NCI-H345 treated with DMSO at 0.1 percent for 48 hours (cell line): Measurements from ENCODE around the gene CHRNB4.
"Not testable (repeated sequence)": the region's sequence is repeated elsewhere in the genome, so short reads cannot be mapped to it uniquely, and the experiment has no call there.

Experiments used
- DNase-seq: peaks from one replicate; lab custom pipeline; 2025; ENCODE audit not compliant: unreplicated experiment; lab: John Stamatoyannopoulos, UW

The CHRNB4 gene, protein sequence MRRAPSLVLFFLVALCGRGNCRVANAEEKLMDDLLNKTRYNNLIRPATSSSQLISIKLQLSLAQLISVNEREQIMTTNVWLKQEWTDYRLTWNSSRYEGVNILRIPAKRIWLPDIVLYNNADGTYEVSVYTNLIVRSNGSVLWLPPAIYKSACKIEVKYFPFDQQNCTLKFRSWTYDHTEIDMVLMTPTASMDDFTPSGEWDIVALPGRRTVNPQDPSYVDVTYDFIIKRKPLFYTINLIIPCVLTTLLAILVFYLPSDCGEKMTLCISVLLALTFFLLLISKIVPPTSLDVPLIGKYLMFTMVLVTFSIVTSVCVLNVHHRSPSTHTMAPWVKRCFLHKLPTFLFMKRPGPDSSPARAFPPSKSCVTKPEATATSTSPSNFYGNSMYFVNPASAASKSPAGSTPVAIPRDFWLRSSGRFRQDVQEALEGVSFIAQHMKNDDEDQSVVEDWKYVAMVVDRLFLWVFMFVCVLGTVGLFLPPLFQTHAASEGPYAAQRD

DNA sequence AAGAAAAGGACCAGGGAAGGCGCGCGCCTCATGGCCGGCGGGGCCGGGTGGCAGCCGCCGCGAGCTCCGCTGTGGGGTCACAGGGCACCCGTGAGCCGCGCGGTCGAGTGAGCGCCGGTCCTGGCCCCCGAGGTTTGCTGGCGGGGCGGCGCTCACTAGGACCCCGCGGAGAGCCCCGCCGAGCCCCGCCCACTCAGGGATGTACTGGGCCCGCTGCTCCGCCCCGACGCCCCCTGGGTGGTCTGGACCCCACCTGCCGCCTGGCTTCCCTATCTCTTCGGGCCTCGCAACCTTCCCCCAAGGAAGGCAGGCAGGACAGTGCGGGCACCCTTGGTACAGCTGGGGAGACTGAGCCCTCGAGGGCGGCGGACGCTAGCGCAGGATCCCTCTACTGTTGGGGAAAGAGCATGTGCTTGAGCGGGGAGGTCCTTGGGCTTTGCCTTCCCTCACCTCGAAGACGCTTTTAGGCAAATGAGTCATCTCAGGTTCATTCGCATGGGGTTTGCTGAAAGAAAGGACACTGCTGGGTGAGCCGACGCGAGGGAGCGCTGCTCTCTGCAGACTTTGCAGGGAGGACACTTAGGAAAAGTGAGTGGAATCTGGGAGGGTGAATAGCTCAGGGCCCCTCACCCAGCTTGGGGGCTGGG, at the start of gene CHRNB4:
CHRNB4 (minus strand) TSS at position 109 of the 647 bp plus-strand sequence; CDS start at position 32, 77 bp downstream.
- DNase-seq: no peak

DNA sequence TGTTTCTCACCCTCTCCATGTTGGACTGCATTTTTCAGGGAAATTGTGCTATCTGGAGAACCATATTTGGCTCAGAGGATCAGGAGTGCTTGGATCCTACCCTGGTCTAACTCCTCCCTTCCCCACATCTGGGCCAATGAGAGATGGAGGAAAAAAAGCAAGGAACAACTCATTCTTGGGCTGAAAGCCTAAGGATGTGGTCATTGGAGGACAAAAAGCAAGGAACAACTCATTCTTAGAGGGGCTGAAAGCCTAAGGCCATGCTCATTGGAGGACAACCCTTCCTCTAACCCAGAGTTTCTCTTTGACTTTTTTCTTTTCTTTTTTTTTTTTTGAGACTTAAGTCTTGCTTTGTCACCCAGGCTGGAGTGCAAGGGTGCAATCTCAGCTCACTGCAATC, 48.6 kb upstream of the CHRNB4 start:
- DNase-seq: no peak

DNA sequence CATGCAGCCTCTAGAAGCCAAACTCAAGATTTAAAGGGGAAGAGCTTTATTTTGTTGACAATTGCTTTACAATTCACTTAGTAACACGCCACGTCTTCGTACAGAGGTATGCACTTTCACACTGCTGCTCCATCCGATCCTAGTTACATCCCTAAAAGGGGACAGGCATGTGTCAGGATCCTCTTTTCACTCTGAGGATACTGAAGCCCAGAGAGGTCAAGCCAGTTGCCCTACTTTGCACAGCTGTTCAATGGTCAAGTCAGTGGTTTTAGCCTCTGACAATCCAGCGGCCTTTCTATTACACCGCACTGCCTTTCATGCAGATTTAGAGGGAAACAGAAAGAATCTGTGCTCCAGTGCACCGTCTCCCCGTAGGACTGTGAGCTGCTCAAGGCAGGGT, 44.9 kb upstream of the CHRNB4 start:
- no peak for DNase-seq

DNA sequence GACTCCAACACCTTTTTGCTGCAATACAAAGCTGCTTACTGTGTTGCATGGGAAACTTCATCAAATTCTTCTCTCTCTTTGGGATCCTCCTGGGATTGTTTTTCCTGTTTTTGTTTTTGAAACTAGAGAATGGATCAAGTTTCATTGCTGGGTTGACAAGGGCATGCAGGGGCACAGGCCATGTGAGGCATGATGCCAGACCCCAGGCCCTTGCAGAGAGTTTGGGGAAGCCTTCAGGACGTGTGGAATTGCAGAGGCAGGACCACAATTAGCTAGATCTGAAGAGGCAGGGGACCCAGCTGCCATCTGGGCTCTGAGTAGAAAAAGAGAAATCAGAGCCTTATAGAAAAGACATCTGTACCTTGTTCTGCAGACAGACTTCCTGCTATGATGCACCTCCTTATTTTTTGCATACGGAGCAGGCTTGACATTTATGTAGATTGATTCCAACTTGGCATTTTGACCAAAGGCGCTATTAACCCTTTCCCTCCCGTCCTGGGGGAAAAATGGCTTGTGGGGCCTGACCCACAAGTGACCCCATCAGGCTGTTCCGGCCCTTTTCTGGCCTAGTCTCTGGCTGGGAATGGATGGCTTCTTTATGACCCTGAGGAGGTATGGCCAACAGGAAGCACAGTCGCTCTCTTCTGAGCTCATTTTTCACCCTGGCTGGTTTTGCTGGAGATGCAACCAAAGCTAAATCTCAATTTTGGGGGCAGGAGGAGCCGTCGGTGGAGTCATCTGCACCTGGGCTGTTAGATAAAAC, 44.3 kb upstream of the CHRNB4 start:
- no peak for DNase-seq

DNA sequence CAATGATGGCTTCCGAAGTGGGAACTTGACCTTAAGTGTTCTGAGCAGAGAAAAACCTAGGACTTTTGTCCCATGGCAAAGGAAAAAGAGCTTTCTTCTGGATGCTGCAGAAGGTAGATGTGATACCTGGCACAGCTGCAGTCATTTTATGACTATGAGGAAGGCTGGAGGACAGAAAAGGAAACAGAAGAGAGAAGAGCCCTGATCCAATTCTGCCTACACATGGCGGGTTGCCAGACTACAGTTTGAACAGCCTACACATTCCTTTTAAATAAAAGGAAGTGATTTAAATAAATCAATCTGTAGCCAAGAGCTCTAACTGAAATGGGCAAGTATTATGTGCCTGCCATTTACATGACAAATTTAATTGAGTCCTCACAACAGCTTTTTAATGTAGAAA, 43.6 kb upstream of the CHRNB4 start:
- no peak for DNase-seq

DNA sequence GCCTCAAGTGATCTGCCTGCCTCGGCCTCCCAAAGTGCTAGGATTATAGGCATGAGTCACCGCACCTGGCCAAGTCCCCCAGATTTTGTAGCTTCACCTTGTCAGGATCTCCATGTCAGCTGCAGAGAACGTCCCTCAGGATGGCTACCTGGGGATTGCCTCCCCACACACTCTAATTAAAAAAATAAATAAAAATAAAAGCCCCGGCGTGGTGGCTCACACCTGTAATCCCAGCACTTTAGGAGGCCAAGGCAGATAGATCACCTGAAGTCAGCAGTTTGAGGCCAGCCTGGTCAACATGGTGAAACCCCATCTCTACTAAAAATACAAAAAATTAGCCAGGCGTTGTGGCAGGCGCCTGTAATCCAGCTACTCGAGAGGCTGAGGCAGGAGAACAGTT, 42.6 kb upstream of the CHRNB4 start:
- DNase-seq: not testable (repeated sequence)

DNA sequence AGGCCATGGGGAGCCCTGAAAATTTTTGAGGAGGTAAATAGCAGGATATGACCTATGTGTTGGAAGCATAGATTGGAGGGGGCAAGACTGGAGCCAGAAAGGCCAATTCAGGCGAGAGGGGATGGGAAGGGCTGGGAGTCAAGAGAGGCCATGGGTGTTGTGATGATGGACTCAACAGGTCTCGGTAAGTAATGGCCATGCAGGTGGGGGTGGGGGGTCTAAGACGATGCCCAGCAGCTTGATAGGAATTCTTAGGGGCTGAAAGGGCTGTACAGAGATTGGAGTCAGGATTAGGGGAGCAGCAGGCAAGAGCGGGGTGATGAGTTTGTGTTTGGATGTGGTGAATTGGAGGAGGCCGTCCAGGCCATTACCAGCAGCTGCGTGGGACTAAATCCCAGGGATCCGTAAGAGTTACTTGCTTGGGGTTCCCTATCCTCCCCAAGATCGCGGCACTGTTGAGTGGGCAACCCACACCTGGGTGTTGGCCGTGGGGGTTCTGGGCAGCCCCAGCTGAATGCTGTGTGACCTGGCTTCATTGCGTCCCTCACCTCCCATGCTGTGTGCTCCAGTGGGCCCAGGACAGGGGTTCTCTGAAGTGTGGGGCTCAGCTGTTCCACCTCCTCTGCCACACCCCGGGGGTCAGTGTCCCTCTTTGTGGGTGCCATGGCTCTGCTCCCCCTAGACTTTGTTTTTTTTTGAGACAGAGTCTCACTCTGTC, 41.8 kb upstream of the CHRNB4 start:
- DNase-seq: no peak

DNA sequence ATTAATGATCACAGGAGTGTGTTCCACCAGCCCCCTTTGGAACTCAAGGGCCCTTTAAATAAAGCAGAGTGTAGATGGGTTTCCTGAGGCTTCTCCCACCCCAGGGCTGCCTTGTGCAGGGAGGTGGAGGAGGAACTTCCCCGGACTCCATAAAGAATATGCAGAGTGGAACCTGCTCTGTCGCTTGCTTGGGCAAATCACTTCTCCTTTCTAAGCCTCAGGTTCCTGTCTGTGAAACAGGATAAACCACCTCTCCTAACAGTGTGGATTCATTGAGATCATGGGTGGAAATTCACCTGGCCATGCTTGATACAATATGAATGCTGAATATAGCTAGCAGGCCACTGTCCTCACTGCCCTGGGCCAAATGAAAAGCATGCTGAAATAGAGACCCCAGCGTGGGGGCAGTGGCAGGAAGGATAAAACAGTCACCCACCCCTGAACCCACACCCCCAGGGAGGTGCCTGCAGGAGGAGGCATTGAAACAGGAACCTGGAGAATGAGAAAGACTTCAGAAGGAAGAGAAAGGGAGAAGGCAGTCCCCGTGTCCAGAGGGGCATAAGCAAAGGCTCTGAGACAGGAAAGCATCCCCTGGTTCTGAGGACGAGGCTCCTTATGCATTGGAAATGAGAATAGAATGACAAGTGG, 41.1 kb upstream of the CHRNB4 start:
- DNase-seq: no peak

DNA sequence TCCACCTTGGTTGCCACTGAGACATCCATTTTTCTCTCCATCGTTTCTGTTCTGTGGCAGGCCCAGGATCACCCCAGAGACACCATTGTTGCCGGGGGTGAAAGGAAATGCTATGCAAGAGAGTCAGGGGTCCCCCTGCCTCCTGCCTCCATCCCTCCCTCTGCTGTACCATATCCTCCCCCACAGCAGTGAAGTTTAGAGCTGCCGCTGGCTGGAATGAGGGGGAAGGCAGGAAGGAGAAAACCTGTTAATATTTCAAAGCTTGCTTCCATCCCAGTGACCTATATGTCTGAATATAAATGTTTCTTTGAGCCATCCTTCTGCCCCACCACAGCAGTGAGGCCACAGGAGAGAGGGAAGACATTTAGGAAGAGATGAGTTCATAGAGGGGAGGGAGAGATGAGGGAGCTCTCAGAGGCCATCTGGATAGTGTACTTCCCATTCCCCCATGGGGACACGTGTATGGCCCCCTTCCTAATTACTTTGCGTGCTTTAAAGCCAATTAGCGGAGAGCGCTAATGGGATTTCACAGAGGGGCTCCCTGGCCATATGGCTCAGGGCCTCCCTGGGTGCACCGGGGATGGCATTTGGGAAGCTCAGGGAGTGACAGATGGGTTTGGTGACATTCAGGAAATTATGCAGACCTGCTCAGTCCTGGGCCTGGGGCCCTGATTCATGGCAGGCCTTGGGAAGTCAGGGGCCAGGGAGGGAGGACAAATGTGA, 40.4 kb upstream of the CHRNB4 start:
- DNase-seq: no peak

DNA sequence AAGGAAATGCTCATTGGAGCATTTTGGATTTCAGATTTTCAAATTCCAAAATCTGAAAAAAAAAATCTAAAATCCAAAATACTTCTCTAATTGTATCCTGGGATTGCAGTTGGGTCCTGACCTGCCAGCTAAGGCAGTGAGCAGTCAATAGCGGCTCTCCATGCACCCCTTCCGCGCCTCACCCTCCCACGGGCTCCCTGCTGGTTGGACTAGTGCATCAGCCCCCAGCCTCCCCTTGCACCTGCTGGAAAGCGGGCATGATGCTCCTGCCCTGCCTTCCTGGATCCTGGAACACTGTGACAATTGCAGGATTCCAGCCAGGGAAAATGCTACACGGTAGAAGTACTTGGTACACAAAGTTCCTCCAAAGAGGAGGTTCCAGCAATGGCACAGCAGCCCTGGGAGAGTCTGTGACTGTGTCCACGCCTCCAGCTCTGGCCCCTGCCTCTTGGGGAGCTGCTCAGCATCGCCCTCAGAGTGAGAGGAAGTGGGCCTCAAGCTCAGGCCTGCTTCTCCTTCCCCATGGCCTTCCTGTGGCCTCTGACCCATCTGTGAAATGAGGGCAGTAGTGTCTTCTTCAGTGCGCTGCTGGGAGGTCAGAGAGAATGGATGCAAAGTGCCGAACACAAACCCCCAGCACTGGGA, 39.5 kb upstream of the CHRNB4 start:
- no peak for DNase-seq

DNA sequence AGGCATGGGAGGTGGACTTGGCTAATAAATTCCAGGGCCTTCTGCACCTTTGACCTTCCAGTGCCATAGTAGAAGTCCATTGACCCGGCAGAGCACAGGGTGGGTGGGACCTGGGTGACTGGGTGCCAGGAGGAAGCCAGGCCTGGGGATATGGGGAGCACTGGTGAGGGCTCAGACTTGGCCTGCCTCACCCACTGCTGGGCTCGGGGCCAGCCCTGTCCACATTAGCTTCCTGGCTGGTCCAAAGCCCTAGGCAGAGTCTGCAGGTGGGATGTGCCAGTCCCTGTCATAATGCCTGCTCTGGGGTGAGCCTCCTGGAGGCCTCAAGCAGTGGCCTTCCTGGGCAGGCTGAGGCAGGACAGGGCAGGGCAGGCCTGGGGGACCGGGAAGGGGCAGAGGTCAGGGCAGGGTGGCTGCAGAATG, 38.1 kb upstream of the CHRNB4 start:
- DNase-seq: no peak

DNA sequence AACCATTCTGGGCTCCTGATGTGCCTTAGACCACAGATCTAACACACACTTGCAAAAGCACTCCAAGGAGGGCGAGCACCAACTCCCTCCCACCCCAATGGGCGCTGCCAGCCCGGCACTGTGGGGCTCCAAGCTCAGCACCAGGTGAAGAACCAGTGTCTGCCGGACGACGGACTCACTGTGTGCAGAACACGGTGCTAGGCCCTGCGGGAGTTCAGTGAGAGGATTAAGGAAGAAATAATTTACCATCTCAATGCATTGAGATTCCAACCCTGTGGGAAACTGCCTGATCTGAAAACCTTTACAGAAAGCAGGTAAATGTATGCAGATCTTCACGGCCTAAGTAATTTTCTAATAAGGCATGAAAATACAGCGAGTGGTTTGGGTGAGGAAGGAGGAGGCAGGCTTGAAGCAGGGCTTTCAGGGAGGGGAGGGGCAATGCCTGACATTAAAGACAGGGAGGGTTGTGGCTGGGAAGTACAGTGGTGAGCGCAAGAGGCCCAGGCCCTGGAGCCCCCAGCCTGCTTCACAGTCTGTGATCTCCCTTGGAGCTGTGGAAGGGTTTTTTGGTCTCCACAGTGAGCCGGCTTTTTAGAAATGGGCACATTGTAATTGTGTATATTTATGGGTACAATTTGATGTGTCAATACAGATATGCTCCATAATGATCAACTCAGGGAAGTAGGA, 35.6 kb upstream of the CHRNB4 start:
- DNase-seq: no peak

DNA sequence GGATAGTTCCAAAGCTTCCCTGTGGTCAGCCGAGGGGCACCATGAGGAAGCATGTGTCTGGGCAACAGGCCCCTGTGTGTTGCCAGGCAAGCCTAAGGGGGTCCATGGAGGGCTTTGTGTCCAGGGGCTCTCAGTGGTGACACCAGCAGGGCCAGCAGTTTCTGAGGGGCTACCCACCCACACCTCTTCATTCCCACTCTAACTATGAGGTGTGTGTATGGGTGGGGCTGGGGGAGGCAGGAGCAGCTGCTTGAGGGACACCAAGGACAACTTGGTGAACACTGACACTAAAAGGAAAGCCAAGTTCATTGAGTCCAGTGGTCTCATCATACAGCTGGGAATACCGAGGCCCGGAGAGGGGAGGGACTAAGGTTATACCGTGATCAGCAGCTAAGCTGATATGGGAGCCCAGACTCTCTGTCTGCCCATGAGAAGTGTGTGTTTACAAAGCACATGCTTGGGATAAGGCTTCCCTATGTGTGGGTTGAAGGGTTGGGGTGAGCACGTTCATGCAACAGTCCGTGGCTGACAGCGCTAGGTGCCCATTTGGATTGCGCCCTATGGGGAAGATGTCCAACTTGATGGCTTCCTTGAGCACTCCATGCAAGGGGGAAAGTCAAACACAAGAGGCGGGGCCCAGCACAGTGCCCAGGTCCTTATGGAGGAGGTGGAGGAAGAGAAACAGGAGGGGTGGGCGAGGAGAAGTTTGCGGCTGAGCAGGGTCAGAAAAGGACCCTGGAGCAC, 34.8 kb upstream of the CHRNB4 start:
- DNase-seq: no peak

DNA sequence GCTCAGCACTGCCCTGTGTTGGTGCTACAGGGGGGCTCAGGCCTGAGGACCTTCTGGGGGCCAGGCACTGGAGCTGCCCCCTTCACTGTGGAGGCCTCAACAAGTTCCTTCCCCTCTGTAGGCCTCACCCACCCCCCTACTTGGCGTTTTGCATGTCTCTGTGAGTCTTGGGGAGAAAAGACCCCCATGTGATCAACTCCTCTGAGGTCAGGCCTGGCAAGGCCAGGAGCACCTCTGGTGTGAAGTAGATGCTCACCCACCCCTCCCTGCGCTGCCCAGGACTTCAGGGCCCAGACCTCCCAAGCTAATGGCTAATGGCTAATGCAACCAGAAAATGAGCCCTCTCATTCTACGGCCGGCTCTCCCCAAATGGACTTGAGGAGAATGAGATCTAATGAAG, 34.2 kb upstream of the CHRNB4 start:
- DNase-seq: no peak

DNA sequence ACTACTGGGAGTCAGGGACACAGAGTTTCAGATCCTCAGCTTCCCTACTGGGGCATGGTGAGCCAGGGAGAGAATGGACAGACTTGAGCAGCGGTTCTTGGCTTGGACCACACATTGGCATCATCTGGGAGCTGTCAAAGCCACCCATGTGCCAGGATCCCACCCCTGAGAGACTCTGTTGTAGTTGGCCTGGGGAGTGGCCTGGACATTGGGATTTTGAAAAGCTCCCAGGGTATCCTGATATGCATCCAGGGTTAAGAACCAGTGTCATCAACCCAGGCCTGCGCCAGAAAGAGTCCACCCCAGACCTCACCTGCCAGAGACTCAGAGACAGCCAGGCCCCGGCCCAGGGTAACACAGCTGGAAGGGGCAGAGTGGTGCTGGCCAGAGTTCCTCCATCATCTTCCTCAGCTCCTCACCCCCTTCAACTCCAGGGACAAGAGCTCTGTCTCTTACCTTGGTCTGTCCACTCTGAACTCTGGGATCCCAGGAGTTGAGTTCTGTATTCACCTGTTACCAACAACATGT, 33.0 kb upstream of the CHRNB4 start:
- DNase-seq: no peak

DNA sequence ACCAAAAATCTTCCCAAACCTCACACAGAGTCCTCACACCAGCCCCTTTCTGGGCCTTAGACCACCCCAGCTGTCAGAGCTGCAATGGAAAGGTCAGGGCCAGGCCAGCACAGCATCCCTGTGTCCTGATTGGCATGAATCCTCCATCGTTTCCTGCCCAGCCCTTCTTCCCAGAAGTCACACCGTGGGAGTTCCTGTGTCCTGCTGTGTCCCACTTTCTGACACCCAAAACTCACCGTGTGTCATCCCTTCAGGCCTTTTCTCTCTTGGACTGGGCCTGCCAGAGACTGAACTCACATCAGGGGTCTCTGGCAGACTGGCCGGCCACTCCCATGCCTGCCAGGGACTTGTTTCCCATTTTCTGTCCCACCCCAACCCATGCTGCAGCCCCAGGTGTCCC, 32.5 kb upstream of the CHRNB4 start:
- no peak for DNase-seq

DNA sequence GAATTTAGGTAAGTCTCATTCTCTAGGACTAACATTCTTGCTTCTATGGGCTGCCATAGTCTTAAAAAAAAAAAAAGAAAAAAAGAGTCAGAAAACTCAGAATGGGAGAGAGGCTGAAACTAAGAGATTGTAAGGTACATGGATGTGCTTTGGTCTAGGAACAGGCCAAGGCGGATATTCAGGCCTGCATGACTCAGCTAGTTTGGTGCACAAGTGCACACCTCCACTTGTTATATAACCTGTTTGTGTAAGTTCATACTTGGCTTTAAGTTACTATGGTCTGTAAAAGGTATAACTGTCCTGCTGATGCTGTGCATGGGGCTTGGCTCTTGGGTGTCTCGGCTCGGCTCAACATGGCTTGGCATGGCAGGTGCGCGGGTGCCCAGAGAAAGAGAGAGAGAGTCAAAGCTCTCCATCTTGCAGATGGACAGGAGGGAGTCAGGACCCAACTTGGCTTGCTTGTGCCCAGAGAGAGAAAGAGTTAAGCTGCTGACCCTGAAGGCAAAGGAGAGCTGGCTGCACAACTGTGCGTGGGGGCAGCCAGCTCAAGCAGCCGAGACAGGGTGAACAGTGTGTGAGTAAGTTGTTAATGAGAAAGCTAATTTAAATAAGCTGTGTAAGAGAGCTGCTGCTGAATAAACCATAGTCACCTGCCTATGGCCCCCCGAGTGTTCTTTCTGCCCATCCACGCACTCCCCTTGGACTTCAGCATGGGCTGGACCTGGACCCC, 31.4 kb upstream of the CHRNB4 start:
- DNase-seq: no peak
